SU-DHL-6 (cell line): Measurements from ENCODE around the gene ATP2B2.

Source experiments
- EZH2phosphoT487 ChIP-seq: fragments of 200-600 bp; sonication (generic), shearing (Covaris generic); conservative IDR thresholded peaks from 2 replicates; pipeline ENCODE4 v1.6.1; 2018; ENCODE audit warnings: mild to moderate bottlenecking, antibody characterized with exemption, low read length, moderate library complexity, mixed read lengths
- TF ChIP-seq, protein P1 (sequence below): fragments of 200-600 bp; sonication (generic); IDR thresholded peaks from one replicate; pipeline ENCODE4 v1.5.1; 2017; ENCODE audit warnings: antibody characterized with exemption, mild to moderate bottlenecking, low read length, moderate library complexity; ENCODE audit not compliant: insufficient read depth, poor library complexity, severe bottlenecking

DNA sequence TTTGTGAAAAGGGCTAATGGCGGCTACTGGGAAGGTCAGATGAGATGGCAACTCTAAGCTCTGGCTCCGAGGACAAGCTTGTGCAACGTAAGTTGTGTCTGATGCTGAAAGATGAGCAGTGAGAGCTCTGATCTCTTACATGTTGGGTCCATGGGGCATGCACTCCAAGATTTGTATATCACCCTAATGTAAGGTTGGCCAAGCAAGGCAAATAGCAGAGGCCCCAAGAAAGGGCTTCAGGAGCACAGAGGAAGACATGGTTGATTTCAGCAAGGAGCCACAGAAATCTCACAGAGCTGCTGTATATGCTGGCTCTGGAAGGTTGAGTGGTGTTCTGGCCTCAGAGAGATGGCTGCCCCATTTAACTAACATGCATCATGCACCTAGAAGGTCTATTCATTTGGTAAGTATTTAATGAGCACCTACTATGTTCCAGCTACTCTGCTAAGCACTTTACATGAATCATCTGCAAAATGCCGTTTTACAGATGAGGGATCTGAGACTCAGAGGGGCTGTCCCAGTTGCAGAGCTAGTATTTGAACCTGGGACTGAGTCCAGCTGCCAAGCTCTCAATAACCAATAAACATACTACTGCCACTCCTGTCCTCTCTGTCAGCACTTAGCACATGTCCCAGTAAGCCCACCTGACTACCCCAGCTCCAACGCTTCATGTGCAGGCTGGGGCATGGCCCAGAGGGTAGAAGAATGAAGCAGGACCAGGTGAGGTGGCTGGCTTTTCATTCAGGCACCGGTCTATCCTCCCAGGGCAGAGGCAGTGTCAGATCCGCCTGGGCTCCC is 27.8 kb upstream of the ATP2B2 start:
- TF ChIP-seq, protein P1, sequence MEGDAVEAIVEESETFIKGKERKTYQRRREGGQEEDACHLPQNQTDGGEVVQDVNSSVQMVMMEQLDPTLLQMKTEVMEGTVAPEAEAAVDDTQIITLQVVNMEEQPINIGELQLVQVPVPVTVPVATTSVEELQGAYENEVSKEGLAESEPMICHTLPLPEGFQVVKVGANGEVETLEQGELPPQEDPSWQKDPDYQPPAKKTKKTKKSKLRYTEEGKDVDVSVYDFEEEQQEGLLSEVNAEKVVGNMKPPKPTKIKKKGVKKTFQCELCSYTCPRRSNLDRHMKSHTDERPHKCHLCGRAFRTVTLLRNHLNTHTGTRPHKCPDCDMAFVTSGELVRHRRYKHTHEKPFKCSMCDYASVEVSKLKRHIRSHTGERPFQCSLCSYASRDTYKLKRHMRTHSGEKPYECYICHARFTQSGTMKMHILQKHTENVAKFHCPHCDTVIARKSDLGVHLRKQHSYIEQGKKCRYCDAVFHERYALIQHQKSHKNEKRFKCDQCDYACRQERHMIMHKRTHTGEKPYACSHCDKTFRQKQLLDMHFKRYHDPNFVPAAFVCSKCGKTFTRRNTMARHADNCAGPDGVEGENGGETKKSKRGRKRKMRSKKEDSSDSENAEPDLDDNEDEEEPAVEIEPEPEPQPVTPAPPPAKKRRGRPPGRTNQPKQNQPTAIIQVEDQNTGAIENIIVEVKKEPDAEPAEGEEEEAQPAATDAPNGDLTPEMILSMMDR: no peak
- TF ChIP-seq EZH2phosphoT487: no peak
